ENCODE results near the gene UBE2R2. TPM values are rescaled to one million over a fixed set of nuclear protein-coding genes. Genes with fewer than 3 reads are reported as not detected.

Gene UBE2R2
- total RNA-seq, 2 experiments from 2014 or later, result 22.7 to 24.5 TPM

Other genes starting within 250 kb of the UBE2R2 start
- not detected for gene PRSS3, start 21.6 kb upstream of the UBE2R2 start, total RNA-seq
- 10 to 100 TPM; 24.7 to 26.5 TPM for gene UBAP2, start 231.7 kb downstream of the UBE2R2 start, total RNA-seq

Measured in CD4-positive, alpha-beta T cell (primary cell).